HL-60 (cell line): ENCODE results near the gene ABCG1.

Source experiments
- DNase-seq, 2 experiments: peaks; one replicate each; pipeline ENCODE4 v3.0.0-alpha.2; 2010 to 2020; ENCODE audit warnings: low read depth in 1 of 2, low spot score in 1 of 2
- H3K27ac ChIP-seq: fragments of 250-450 bp; sonication (Bioruptor Pico); replicated peaks from 2 replicates; pipeline ENCODE4 v1.5.1; 2020; ENCODE audit warnings: mild to moderate bottlenecking, moderate library complexity
- H3K27me3 ChIP-seq: fragments of 250-450 bp; sonication (Bioruptor Pico); 2 replicates; pipeline ENCODE4 v1.5.1; 2021; ENCODE audit warnings: mild to moderate bottlenecking, moderate library complexity; ENCODE audit not compliant: insufficient read depth, poor library complexity, severe bottlenecking
- H3K4me3 ChIP-seq: replicated peaks from 2 replicates; pipeline ENCODE4 v1.5.1; 2011; ENCODE audit warnings: mild to moderate bottlenecking, control low read depth, low read length; ENCODE audit not compliant: insufficient read depth
- CTCF ChIP-seq: IDR thresholded peaks from one replicate; pipeline ENCODE4 v1.5.1; 2011; ENCODE audit warnings: low read length, control low read depth, inconsistent platforms; ENCODE audit not compliant: insufficient read depth
- GABPA ChIP-seq: IDR thresholded peaks from 2 replicates; pipeline ENCODE4 v1.6.1; 2012; ENCODE audit warnings: low read depth
- POLR2AphosphoS5 ChIP-seq: IDR thresholded peaks from 2 replicates; pipeline ENCODE4 v1.6.1; 2012; ENCODE audit warnings: low read depth
- SPI1 ChIP-seq: IDR thresholded peaks from 2 replicates; pipeline ENCODE4 v1.6.1; 2012; ENCODE audit warnings: low read depth, mild to moderate bottlenecking, borderline replicate concordance
- TF ChIP-seq, protein P1 (sequence below): IDR thresholded peaks from 2 replicates; pipeline ENCODE4 v1.6.1; 2012; ENCODE audit warnings: low read depth; ENCODE audit not compliant: insufficient replicate concordance

Gene ABCG1

GRCh38 chr21:42282715-42283114 is 63.8 kb downstream of the ABCG1 start:
- no peaks in the 10 kb centered on the region for H3K27me3 ChIP-seq
- no peak overlapping the region for H3K4me3 ChIP-seq
- TF ChIP-seq POLR2AphosphoS5 (no peak), CTCF (no peak), SPI1 (no peak), GABPA (no peak)
- TF ChIP-seq, protein P1, sequence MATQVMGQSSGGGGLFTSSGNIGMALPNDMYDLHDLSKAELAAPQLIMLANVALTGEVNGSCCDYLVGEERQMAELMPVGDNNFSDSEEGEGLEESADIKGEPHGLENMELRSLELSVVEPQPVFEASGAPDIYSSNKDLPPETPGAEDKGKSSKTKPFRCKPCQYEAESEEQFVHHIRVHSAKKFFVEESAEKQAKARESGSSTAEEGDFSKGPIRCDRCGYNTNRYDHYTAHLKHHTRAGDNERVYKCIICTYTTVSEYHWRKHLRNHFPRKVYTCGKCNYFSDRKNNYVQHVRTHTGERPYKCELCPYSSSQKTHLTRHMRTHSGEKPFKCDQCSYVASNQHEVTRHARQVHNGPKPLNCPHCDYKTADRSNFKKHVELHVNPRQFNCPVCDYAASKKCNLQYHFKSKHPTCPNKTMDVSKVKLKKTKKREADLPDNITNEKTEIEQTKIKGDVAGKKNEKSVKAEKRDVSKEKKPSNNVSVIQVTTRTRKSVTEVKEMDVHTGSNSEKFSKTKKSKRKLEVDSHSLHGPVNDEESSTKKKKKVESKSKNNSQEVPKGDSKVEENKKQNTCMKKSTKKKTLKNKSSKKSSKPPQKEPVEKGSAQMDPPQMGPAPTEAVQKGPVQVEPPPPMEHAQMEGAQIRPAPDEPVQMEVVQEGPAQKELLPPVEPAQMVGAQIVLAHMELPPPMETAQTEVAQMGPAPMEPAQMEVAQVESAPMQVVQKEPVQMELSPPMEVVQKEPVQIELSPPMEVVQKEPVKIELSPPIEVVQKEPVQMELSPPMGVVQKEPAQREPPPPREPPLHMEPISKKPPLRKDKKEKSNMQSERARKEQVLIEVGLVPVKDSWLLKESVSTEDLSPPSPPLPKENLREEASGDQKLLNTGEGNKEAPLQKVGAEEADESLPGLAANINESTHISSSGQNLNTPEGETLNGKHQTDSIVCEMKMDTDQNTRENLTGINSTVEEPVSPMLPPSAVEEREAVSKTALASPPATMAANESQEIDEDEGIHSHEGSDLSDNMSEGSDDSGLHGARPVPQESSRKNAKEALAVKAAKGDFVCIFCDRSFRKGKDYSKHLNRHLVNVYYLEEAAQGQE = no peak
- H3K27ac ChIP-seq = no peak overlapping the region
- DNase-seq = no peak

DNA sequence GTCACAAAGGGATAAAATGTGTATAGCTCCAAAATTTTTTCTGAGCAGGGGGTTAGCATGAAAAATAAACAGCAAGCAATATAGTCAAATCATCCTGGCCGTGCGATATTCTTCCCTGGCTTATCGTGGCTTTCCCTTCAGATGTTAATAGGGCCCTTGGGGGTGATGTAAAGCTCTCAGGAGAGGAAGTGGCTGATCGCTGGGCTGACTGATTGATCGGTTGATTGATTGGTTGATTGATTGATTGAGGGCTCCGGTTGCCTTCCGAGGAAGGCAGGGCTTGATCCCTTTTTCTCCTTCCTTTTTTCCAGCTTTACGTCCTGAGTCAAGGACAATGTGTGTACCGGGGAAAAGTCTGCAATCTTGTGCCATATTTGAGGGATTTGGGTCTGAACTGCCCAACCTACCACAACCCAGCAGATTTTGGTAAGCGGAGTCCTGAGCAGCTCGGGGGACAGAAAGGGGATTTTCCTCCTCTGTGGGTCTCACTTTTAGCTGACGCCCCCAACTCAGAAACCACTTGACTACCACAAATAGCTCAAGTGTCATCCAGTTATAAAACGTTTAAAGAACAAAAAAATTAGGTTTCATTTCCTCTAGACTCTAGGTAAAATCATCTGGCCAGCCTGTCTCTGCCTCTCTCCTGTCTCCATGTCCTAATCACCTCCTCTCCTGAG is 66.8 kb downstream of the ABCG1 start:
- no peak overlapping the region for H3K4me3 ChIP-seq
- no peak for DNase-seq
- H3K27me3 ChIP-seq = no peaks in the 10 kb centered on the region
- H3K27ac ChIP-seq = no peak overlapping the region
- TF ChIP-seq GABPA (no peak), SPI1 (no peak), POLR2AphosphoS5 (no peak), CTCF (no peak)
- TF ChIP-seq, protein P1 = no peak

- no peak overlapping the region for H3K4me3 ChIP-seq
- H3K27ac ChIP-seq = no peak overlapping the region
- H3K27me3 ChIP-seq = no peaks in the 10 kb centered on the region
- no peak for DNase-seq
- TF ChIP-seq, protein P1 = no peak
- TF ChIP-seq CTCF (no peak), GABPA (no peak), SPI1 (no peak), POLR2AphosphoS5 (no peak)
Measured at GRCh38 chr21:42286416-42286815, 67.5 kb downstream of the ABCG1 start.
